ENCODE data around the gene TPX2. TPM values are rescaled to one million over a fixed set of nuclear protein-coding genes. Genes with fewer than 3 reads are reported as not detected.

TPX2 gene
- total RNA-seq, 4 donors from 2014 or later: 0.39 to 2.0 (median 0.82) TPM

DNA sequence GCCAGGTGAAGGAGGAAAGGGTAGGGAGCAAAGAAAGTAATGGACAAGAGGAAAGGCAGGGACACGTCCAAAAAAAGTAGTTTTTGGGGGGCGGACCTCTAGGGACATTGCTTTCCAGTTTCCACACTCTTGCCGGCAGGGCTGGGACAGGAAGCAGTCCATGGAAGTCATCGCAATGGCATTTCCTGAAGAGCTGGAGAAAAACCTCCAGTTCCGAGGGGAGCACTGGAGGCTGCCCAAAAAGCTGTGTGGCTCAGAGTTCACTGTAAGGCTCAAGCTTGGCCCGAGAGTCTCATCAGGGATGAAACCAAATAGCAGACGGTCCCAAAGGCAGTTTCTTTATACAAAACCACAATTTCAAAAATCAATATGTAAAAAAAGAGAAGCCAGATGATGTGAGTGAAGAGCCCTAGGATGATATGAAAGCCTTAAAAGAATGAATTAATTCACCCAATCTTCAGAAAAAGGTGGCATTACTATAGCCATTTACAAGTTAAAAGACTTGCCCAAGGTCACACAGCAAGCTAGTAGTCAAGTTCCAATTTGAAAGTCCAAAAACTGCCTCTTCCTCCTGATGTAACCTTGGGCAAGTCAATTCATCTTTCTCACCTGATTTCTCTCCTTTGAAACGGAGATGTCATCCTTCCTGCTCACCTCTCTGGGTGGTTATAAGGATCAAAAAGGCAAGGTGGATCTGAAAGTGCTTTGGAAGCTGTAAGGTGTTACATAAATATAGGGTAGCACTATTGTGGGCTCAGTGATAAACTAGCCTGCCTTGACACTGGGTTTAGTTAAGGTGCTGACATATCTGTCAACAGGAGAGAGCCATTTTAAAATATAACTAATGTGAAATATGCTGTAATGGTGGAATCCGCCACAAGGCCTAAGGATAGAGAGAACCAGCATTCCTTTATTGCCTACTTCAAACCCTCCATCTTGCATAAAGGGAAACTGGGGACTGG is 25.5 kb upstream of the TPX2 start:
- Histone ChIP-seq H3K9me3 (no peaks in the 10 kb centered on the region), H3K27ac (peak overlapping the region; percentile 98 to 100 (median 99)), H3K27me3 (no peaks in the 10 kb centered on the region), H3K36me3 (peaks cover 0 to 3% of the 10 kb centered on the region in 2 donors), H3K4me1 (peaks cover 82 to 96% of the 10 kb centered on the region in 2 donors), H3K4me3 (replicated peaks in 1 of 3) (peak overlapping the region in 1 of 3 donors; percentile 10)
- 58 to 62% methylated on average over 9 of the region's 9 CpGs for WGBS, 2 donors
- no peak for TF ChIP-seq CTCF (IDR thresholded peaks at IDR 0.05)
- TF ChIP-seq POLR2A (IDR thresholded peaks at IDR 0.05): no peak
- intact Hi-C loops (cut with DNase I): no loop called here
- DNase-seq: peak; percentile 43 to 57

DNA sequence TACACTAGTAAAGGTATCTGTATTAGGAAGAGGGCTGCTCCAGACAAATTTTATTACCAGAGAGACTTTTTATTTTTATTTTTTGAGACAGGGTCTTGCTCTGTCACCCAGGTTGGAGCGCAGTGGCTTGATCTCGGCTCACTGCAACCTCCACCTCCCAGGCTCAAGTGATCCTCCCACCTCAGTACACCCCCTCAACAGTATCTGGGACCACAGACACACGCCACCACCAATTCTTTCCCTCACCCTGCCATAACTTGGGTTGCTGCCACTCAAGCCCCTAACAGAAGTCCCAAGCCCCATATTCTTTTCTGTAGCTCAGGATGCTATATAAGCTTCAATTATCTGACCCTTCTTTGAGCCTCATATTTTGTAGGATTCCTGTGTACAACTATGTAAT is 23.3 kb upstream of the TPX2 start:
- H3K36me3 ChIP-seq: peaks cover 0 to 9% of the 10 kb centered on the region in 2 donors
- no peaks in the 10 kb centered on the region for H3K27me3 ChIP-seq
- intact Hi-C loops (cut with DNase I): no loop called here
- no peak overlapping the region for H3K4me3 ChIP-seq (replicated peaks in 1 of 3)
- peaks cover 84 to 91% of the 10 kb centered on the region in 2 donors for H3K4me1 ChIP-seq
- DNase-seq: no peak
- TF ChIP-seq POLR2A (IDR thresholded peaks at IDR 0.05) (no peak), CTCF (IDR thresholded peaks at IDR 0.05) (no peak)
- H3K9me3 ChIP-seq: no peaks in the 10 kb centered on the region
- H3K27ac ChIP-seq: peak overlapping the region; percentile 16 to 99 (median 98)
- 60 to 65% methylated on average over 3 of the region's 3 CpGs for WGBS, 2 donors

DNA sequence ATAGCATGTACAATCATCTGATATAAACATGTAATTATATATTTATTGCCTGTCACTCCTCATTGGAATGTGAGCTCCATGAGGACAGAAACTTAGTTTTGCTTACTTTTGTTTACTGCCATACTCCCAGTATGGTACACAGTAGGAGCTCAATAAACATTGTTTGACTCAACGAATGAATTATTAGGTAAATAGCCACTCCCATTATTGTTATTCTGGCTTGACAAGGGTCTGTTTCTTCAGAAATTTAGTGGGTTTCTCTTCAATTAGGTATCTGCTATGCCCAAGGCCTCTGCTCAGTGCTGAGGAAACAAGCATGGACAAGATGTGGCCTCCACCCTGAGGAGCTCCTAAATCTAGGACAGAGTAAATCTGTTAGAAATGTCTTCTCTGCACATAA is 22.7 kb upstream of the TPX2 start:
- no peaks in the 10 kb centered on the region for H3K9me3 ChIP-seq
- no peak for TF ChIP-seq POLR2A (IDR thresholded peaks at IDR 0.05)
- TF ChIP-seq CTCF (IDR thresholded peaks at IDR 0.05): no peak
- peak overlapping the region in 1 of 3 donors; percentile 5 for H3K4me3 ChIP-seq (replicated peaks in 1 of 3)
- no peaks in the 10 kb centered on the region for H3K27me3 ChIP-seq
- peaks cover 0 to 9% of the 10 kb centered on the region in 2 donors for H3K36me3 ChIP-seq
- DNase-seq: no peak
- H3K4me1 ChIP-seq: peaks cover 84 to 85% of the 10 kb centered on the region in 2 donors
- peak overlapping the region; percentile 16 to 99 (median 98) for H3K27ac ChIP-seq
- intact Hi-C loops (cut with DNase I): no loop called here
- 63 to 79% methylated on average over 1 of the region's 1 CpG for WGBS, 2 donors

DNA sequence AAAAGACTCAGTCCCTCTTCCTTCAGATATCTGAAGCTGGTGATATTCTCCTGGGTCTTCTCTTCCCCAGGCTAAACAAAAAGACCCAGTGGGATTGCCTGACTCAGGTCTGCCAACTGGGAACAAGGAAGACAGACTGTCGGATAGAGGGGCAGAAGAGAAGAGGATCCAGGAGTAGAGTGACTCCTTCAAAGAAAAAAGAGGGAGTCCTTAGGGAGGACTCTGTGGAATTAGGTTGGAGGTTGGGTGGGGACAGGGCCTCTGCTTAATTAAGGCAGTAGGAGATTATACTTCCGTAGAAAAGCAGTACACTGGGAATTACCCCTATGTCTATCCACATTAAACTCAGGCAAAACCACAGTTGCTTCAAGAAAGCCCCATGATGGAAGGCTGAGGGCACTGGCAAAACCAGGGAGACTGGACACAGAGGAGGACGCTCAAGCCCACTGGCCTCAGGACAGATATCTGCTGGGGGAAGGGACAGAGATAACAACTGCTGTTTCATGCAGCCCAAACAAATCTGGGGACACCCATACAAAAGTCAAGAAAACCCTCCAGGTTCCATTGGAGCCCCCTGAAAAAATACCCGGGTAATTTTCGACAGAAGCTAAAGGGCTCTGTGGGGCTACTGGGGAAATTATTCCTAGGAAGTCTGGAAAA is 22.1 kb upstream of the TPX2 start:
- Histone ChIP-seq H3K27ac (peak overlapping the region; percentile 16 to 99 (median 98)), H3K27me3 (no peaks in the 10 kb centered on the region), H3K9me3 (no peaks in the 10 kb centered on the region), H3K4me1 (peaks cover 79 to 84% of the 10 kb centered on the region in 2 donors), H3K36me3 (peaks cover 0 to 9% of the 10 kb centered on the region in 2 donors), H3K4me3 (replicated peaks in 1 of 3) (peak overlapping the region in 1 of 3 donors; percentile 8)
- WGBS, 2 donors: 72 to 84% methylated on average over 5 of the region's 5 CpGs
- intact Hi-C loops (cut with DNase I): no loop called here
- no peak for DNase-seq
- TF ChIP-seq POLR2A (IDR thresholded peaks at IDR 0.05) (no peak), CTCF (IDR thresholded peaks at IDR 0.05) (no peak)
